ENCODE results near the gene HSPA1A. TPM values are rescaled to one million over a fixed set of nuclear protein-coding genes. Genes with fewer than 3 reads are reported as not detected.
A peak's percentile ranks its signal among the peaks of the same experiment; 100 is the strongest.

HSPA1A gene
- total and polyA plus RNA-seq, 9 of the 15 experiments (the other 6 are each of a cell fraction or from before 2014, with no cell fraction given): 2.2 to 273 (median 107) TPM

GRCh38 chr6:31794294-31794865, 21.0 kb upstream of the HSPA1A start (continued):
- TF ChIP-seq CHD4 (IDR thresholded peaks at IDR 0.05; ENCODE audit: insufficient read depth, insufficient replicate concordance, low read depth, low read length, poor library complexity, severe bottlenecking) (no peak), VEZF1 (CRISPR knock-in tag; IDR thresholded peaks at IDR 0.05) (0 out of 2 replicates have a peak, but pooled peaks have one; percentile 37), HLTF (IDR thresholded peaks at IDR 0.05) (no peak; the same call in 1 of the 2 replicates), ZKSCAN3 (CRISPR knock-in tag; IDR thresholded peaks at IDR 0.05) (no peak), ATF1 (CRISPR knock-in tag; IDR thresholded peaks at IDR 0.05) (no peak), ATF1 (tag; IDR thresholded peaks at IDR 0.05) (peak; percentile 54), ZC3H8 (IDR thresholded peaks at IDR 0.05) (no peak), ARID1B (IDR thresholded peaks at IDR 0.05) (peak; percentile 78), MCM7 (IDR thresholded peaks at IDR 0.05) (no peak), MAZ (CRISPR knock-in tag; conservative IDR thresholded peaks at IDR 0.05 in 1 of 2, IDR thresholded peaks at IDR 0.05 in 1 of 2) (0 out of 4 replicates have a peak, but pooled peaks of 1 of the 2 experiments have one; percentile 50), PYGO2 (tag; IDR thresholded peaks at IDR 0.05) (peak; percentile 62; the same call in 1 of the 2 replicates), OTX1 (CRISPR knock-in tag; IDR thresholded peaks at IDR 0.05) (no peak), CHD2 (IDR thresholded peaks at IDR 0.05; ENCODE audit: low read depth, low read length) (peak; percentile 49; the same call in 1 of the 2 replicates), TAF7 (tag; IDR thresholded peaks at IDR 0.05) (peak; percentile 40), SMAD4 (CRISPR knock-in tag; conservative IDR thresholded peaks at IDR 0.05) (no peak; the same call in none of the 2 replicates), CBFA2T3 (IDR thresholded peaks at IDR 0.05) (peak; percentile 69), TRIM24 (IDR thresholded peaks at IDR 0.05) (no peak), HDAC2 (IDR thresholded peaks at IDR 0.05) (peak; percentile 69), STAT5B (CRISPR knock-in tag; IDR thresholded peaks at IDR 0.05) (no peak), RHOXF2B (CRISPR knock-in tag; conservative IDR thresholded peaks at IDR 0.05) (no peak), ZNF583 (CRISPR knock-in tag; IDR thresholded peaks at IDR 0.05) (0 out of 2 replicates have a peak, but pooled peaks have one; percentile 43), CXXC5 (CRISPR knock-in tag; IDR thresholded peaks at IDR 0.05) (0 out of 2 replicates have a peak, but pooled peaks have one; percentile 26)
- TF ChIP-seq, protein P1, sequence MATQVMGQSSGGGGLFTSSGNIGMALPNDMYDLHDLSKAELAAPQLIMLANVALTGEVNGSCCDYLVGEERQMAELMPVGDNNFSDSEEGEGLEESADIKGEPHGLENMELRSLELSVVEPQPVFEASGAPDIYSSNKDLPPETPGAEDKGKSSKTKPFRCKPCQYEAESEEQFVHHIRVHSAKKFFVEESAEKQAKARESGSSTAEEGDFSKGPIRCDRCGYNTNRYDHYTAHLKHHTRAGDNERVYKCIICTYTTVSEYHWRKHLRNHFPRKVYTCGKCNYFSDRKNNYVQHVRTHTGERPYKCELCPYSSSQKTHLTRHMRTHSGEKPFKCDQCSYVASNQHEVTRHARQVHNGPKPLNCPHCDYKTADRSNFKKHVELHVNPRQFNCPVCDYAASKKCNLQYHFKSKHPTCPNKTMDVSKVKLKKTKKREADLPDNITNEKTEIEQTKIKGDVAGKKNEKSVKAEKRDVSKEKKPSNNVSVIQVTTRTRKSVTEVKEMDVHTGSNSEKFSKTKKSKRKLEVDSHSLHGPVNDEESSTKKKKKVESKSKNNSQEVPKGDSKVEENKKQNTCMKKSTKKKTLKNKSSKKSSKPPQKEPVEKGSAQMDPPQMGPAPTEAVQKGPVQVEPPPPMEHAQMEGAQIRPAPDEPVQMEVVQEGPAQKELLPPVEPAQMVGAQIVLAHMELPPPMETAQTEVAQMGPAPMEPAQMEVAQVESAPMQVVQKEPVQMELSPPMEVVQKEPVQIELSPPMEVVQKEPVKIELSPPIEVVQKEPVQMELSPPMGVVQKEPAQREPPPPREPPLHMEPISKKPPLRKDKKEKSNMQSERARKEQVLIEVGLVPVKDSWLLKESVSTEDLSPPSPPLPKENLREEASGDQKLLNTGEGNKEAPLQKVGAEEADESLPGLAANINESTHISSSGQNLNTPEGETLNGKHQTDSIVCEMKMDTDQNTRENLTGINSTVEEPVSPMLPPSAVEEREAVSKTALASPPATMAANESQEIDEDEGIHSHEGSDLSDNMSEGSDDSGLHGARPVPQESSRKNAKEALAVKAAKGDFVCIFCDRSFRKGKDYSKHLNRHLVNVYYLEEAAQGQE (IDR thresholded peaks at IDR 0.05; ENCODE audit: borderline replicate concordance): peak; percentile 14; the same call in 1 of the 2 replicates
- TF ChIP-seq, protein P1 (CRISPR knock-in tag; IDR thresholded peaks at IDR 0.05; ENCODE audit: low read depth): no peak
